ENCODE results near the gene PSMG4.
"Not testable (repeated sequence)": the region's sequence is repeated elsewhere in the genome, so short reads cannot be mapped to it uniquely, and the experiment has no call there.

The PSMG4 gene

GRCh38 chr6:3230256-3230882 lies 28.4 kb upstream of the PSMG4 start:
- DNase-seq (ENCODE audit: low spot score), result no peak

- DNase-seq (ENCODE audit: low spot score), result peak; percentile 89
Measured at GRCh38 chr6:3230900-3231246, 27.9 kb upstream of the PSMG4 start.

GRCh38 chr6:3231247-3232016 lies 27.3 kb upstream of the PSMG4 start:
- DNase-seq (ENCODE audit: low spot score), result peak; percentile 92

GRCh38 chr6:3232017-3232945 lies 26.5 kb upstream of the PSMG4 start:
- DNase-seq (ENCODE audit: low spot score), result peak; percentile 67

GRCh38 chr6:3233321-3233720 lies 25.4 kb upstream of the PSMG4 start:
- DNase-seq (ENCODE audit: low spot score), result peak; percentile 47

- no peak for DNase-seq (ENCODE audit: low spot score)
Measured at GRCh38 chr6:3233904-3234303, 24.8 kb upstream of the PSMG4 start.

- DNase-seq (ENCODE audit: low spot score), result no peak
Measured at GRCh38 chr6:3235486-3235885, 23.3 kb upstream of the PSMG4 start.

GRCh38 chr6:3236005-3236404 lies 22.7 kb upstream of the PSMG4 start:
- DNase-seq (ENCODE audit: low spot score), result no peak

GRCh38 chr6:3237761-3238662 lies 20.7 kb upstream of the PSMG4 start:
- no peak for DNase-seq (ENCODE audit: low spot score)

GRCh38 chr6:3239110-3239830 lies 19.5 kb upstream of the PSMG4 start:
- DNase-seq (ENCODE audit: low spot score), result no peak

- no peak for DNase-seq (ENCODE audit: low spot score)
Measured at GRCh38 chr6:3240595-3240994, 18.2 kb upstream of the PSMG4 start.

GRCh38 chr6:3241745-3242144 lies 17.0 kb upstream of the PSMG4 start:
- not testable (repeated sequence) for DNase-seq (ENCODE audit: low spot score)

- no peak for DNase-seq (ENCODE audit: low spot score)
Measured at GRCh38 chr6:3242768-3243167, 16.0 kb upstream of the PSMG4 start.

- no peak for DNase-seq (ENCODE audit: low spot score)
Measured at GRCh38 chr6:3244003-3244831, 14.5 kb upstream of the PSMG4 start.

GRCh38 chr6:3244832-3245161 lies 13.9 kb upstream of the PSMG4 start:
- not testable (repeated sequence) for DNase-seq (ENCODE audit: low spot score)

- DNase-seq (ENCODE audit: low spot score), result no peak
Measured at GRCh38 chr6:3245216-3245615, 13.5 kb upstream of the PSMG4 start.

- peak; percentile 82 for DNase-seq (ENCODE audit: low spot score)
Measured at GRCh38 chr6:3247255-3248146, 11.2 kb upstream of the PSMG4 start.

- DNase-seq (ENCODE audit: low spot score), result no peak
Measured at GRCh38 chr6:3249821-3250220, 8.9 kb upstream of the PSMG4 start.

- peak; percentile 49 for DNase-seq (ENCODE audit: low spot score)
Measured at GRCh38 chr6:3250231-3250675, 8.5 kb upstream of the PSMG4 start.
